ENCODE measurements around the gene MIB2. TPM values are rescaled to one million over a fixed set of nuclear protein-coding genes. Genes with fewer than 3 reads are reported as not detected.

MIB2 gene
- total RNA-seq, 4 donors from 2014 or later, result 80.0 to 99.8 (median 96.6) TPM

GRCh38 chr1:1628754-1629429 is 13.6 kb downstream of the MIB2 start:
- WGBS, 2 donors, result no CpG with 5 or more reads among the region's 53 CpGs
- no peaks in the 10 kb centered on the region for H3K9me3 ChIP-seq
- H3K36me3 ChIP-seq, result peaks cover 0 to 22% (median 0%) of the 10 kb centered on the region in 3 donors
- peaks cover 0 to 38% (median 10%) of the 10 kb centered on the region in 4 donors for H3K27me3 ChIP-seq
- H3K27ac ChIP-seq, result peak overlapping the region; percentile 83 to 90 (median 88)
- intact Hi-C loops (cut with DNase I), result no loop called here
- peak in 2 of 4 donors; percentile 4 to 24 for TF ChIP-seq POLR2A (IDR thresholded peaks at IDR 0.05)
- TF ChIP-seq, protein P1, sequence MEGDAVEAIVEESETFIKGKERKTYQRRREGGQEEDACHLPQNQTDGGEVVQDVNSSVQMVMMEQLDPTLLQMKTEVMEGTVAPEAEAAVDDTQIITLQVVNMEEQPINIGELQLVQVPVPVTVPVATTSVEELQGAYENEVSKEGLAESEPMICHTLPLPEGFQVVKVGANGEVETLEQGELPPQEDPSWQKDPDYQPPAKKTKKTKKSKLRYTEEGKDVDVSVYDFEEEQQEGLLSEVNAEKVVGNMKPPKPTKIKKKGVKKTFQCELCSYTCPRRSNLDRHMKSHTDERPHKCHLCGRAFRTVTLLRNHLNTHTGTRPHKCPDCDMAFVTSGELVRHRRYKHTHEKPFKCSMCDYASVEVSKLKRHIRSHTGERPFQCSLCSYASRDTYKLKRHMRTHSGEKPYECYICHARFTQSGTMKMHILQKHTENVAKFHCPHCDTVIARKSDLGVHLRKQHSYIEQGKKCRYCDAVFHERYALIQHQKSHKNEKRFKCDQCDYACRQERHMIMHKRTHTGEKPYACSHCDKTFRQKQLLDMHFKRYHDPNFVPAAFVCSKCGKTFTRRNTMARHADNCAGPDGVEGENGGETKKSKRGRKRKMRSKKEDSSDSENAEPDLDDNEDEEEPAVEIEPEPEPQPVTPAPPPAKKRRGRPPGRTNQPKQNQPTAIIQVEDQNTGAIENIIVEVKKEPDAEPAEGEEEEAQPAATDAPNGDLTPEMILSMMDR (IDR thresholded peaks at IDR 0.05), result no peak
- H3K4me3 ChIP-seq, result peak overlapping the region; percentile 36 to 63 (median 43)
- DNase-seq, result no peak
- H3K4me1 ChIP-seq, result peaks cover 21 to 65% (median 31%) of the 10 kb centered on the region in 3 donors

DNA sequence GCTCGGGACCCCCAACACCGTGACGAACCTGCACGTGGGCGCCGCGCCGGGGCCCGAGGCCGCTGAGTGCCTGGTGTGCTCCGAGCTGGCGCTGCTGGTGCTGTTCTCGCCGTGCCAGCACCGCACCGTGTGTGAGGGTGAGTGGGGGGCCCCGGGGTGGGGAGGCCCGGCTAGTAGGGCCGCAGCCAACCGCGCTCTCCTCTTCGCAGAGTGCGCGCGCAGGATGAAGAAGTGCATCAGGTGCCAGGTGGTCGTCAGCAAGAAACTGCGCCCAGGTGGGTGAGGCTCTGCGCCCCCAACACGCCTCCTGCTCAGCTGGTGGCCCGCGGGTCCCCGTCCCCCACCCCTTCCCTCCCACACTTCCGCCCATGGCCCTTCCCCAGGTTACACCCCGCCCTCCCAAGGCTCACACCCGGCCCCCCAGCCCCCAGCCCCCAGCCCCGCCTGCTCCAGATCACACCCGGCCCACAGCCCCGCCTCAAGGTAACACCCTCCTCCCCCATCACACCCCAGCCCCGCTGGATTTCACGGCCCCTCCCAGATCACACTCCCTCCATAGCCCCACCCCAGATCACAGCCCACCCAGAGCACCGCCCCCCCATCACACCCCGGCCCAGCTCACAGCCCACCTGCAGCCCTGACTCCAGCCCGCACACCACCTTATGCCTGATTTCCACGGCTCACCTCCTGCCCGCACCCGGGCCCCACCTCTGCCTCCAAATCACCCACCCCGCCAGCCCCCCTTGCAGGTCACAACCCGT is 14.3 kb downstream of the MIB2 start:
- peak overlapping the region in 3 of 4 donors; percentile 87 to 90 (median 90) for H3K27ac ChIP-seq
- intact Hi-C loops (cut with DNase I), result no loop called here

DNA sequence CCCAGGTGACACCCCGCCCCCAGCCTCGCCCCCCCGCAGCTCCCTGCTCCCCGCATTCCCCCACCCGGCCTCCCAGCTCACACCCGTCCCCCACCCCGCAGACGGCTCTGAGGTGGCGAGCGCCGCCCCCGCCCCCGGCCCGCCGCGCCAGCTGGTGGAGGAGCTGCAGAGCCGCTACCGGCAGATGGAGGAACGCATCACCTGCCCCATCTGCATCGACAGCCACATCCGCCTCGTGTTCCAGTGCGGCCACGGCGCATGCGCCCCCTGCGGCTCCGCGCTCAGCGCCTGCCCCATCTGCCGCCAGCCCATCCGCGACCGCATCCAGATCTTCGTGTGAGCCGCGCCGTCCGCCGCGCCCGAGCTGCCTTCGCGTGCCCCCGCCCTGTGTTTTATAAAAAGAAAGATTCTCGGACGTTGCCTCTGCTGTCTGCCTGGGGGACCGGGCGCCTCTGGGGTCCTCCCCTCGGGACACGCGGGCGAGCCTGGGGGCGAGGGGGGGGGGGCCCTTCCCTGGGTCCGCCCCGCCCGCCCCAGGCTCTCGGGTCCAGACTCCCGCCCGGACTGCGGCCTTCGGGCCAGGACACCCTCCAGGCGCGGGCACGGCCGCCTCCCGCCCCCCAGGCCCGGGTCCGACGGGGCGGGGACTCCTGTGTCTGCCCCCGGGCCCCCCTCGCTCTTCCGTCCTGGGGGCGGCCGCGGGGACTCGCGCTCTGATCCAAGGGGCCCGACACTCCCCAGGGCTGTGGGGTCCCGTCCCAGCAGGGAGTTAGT is 15.1 kb downstream of the MIB2 start:
- Histone ChIP-seq H3K27me3 (peaks cover 0 to 38% (median 10%) of the 10 kb centered on the region in 4 donors), H3K4me3 (peak overlapping the region; percentile 16 to 63 (median 36))
- TF ChIP-seq, protein P1 (IDR thresholded peaks at IDR 0.05), result no peak
- peak in 1 of 4 donors; percentile 67 for TF ChIP-seq POLR2A (IDR thresholded peaks at IDR 0.05)

More for the DNA sequence above, 14.3 kb downstream of the MIB2 start:
- TF ChIP-seq POLR2A (IDR thresholded peaks at IDR 0.05), result no peak
- TF ChIP-seq, protein P1 (IDR thresholded peaks at IDR 0.05), result no peak
- Histone ChIP-seq H3K9me3 (no peaks in the 10 kb centered on the region), H3K36me3 (peaks cover 0 to 15% (median 0%) of the 10 kb centered on the region in 3 donors), H3K4me1 (peaks cover 21 to 65% (median 31%) of the 10 kb centered on the region in 3 donors), H3K27me3 (peaks cover 0 to 38% (median 10%) of the 10 kb centered on the region in 4 donors), H3K4me3 (peak overlapping the region; percentile 36 to 63 (median 43))
- DNase-seq, result no peak
- WGBS, 2 donors, result 26 to 49% methylated on average over 6 to 14 of the region's 48 CpGs

DNA sequence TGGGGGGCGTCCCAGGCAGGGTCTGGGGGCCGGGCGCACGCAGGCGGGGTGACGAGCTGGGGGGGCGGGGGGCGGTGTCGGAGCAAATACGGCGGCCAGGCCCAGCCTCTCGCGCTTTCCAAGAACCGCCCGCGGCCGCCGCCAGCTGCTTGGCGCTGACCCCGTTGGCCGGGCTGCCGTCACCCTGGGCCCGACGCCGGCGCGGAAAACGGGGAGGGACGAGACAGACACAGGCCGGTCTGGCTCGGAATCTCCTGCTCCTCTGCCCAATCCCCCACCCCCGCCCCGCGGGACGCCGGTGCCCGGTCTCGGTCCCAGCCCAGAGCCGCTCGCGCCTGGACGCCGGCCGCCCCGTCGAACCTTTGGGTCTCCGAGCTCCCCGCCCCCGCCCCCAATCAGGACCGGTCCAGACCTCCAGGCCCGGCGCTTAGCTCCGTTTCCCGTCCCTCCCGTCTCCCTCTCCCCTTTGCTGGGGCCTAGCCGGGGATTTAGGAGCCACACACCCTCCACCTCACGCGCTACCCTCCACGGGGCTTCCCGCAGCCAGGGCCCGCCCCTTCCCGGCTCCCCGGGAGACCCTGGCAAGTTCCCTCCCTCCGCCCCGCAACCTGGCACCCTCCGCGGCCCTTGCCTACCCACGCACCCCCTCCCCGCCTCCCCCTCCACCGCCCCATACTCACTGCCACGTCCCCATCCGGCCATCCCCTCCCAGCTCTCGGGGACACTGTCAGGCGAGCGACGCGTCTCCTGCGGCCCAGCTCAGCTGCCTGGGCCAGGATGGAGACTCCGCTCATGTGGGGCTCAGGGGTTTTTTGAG is 15.9 kb downstream of the MIB2 start:
- Histone ChIP-seq H3K27ac (peak overlapping the region; percentile 66 to 90 (median 78)), H3K4me1 (peaks cover 21 to 60% (median 31%) of the 10 kb centered on the region in 3 donors), H3K36me3 (peaks cover 0 to 5% (median 0%) of the 10 kb centered on the region in 3 donors), H3K9me3 (no peaks in the 10 kb centered on the region), H3K27me3 (peaks cover 0 to 38% (median 10%) of the 10 kb centered on the region in 4 donors), H3K4me3 (peak overlapping the region; percentile 16 to 63 (median 36))
- DNase-seq, result no peak
- 12% methylated on average over 18 of the region's 79 CpGs; no CpG with 5 or more reads in 1 of the 2 donors for WGBS, 2 donors
- TF ChIP-seq, protein P1 (IDR thresholded peaks at IDR 0.05), result no peak
- TF ChIP-seq POLR2A (IDR thresholded peaks at IDR 0.05), result no peak
- intact Hi-C loops (cut with DNase I), result no loop called here

More for the DNA sequence above, 15.1 kb downstream of the MIB2 start:
- Histone ChIP-seq H3K4me1 (peaks cover 21 to 65% (median 31%) of the 10 kb centered on the region in 3 donors), H3K36me3 (peaks cover 0 to 8% (median 0%) of the 10 kb centered on the region in 3 donors), H3K27ac (peak overlapping the region; percentile 66 to 90 (median 78)), H3K9me3 (no peaks in the 10 kb centered on the region)
- DNase-seq, result no peak
- intact Hi-C loops (cut with DNase I), result no loop called here
- WGBS, 2 donors, result 30 to 70% methylated on average over 2 of the region's 81 CpGs

Data from esophagus squamous epithelium (tissue), 5 donors.